DND-41 (cell line): ENCODE data around the gene KIAA1328.

Source experiments
- EZH2 ChIP-seq: IDR thresholded peaks from 3 replicates; pipeline ENCODE4 v1.6.1; 2012; ENCODE audit warnings: borderline replicate concordance, low read depth, mild to moderate bottlenecking, moderate library complexity, low read length, inconsistent platforms; ENCODE audit not compliant: severe bottlenecking
- TF ChIP-seq, protein P1 (sequence below): IDR thresholded peaks from 2 replicates; pipeline ENCODE4 v1.5.1; 2012; ENCODE audit warnings: borderline replicate concordance, low read length, moderate library complexity, mild to moderate bottlenecking; ENCODE audit not compliant: poor library complexity, severe bottlenecking; ENCODE audit errors: extremely low read depth

DNA sequence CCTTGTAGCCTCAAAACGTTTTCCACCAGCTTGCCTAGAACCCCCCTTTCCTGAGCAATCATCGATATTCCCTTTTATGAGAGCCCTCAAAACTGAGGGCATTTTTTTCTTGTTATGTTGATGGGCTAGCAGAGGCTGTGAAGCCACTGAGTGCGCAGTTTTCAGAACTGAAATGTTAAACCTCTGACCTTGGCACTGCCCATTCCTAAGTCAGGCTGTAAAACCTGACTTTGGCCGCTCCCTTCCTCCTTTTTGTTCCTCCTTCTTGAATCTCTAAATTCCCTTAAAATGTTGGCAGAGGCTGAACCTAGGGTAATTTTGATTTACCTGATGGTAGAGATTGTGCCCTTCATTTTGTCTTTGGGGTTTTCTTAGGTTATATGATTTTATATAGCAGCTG lies 334.2 kb downstream of the KIAA1328 start:
- TF ChIP-seq, protein P1, sequence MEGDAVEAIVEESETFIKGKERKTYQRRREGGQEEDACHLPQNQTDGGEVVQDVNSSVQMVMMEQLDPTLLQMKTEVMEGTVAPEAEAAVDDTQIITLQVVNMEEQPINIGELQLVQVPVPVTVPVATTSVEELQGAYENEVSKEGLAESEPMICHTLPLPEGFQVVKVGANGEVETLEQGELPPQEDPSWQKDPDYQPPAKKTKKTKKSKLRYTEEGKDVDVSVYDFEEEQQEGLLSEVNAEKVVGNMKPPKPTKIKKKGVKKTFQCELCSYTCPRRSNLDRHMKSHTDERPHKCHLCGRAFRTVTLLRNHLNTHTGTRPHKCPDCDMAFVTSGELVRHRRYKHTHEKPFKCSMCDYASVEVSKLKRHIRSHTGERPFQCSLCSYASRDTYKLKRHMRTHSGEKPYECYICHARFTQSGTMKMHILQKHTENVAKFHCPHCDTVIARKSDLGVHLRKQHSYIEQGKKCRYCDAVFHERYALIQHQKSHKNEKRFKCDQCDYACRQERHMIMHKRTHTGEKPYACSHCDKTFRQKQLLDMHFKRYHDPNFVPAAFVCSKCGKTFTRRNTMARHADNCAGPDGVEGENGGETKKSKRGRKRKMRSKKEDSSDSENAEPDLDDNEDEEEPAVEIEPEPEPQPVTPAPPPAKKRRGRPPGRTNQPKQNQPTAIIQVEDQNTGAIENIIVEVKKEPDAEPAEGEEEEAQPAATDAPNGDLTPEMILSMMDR, result no peak
- TF ChIP-seq EZH2, result no peak
